Astrocyte (in vitro differentiated cells and primary cell): Measurements from ENCODE around the gene DMKN. TPM values are rescaled to one million over a fixed set of nuclear protein-coding genes. Genes with fewer than 3 reads are reported as not detected.
A peak's percentile ranks its signal among the peaks of the same experiment; 100 is the strongest.

Experiments used
- DNase-seq: peaks from one replicate; pipeline ENCODE4 v3.0.0-alpha.2; 2010; ENCODE audit warnings: low read depth
- FAIRE-seq: peaks from 2 replicates; lab custom pipeline; 2011; peaks lifted over from hg19 to GRCh38; lab: Jason Lieb, UNC
- H2AFZ ChIP-seq: 2 replicates; pipeline ENCODE4 v1.6.0; 2012; ENCODE audit warnings: low read depth, low read length, inconsistent platforms
- H3K27ac ChIP-seq: 2 replicates; pipeline ENCODE4 v1.5.1; 2011; ENCODE audit warnings: low read depth, low read length, inconsistent platforms
- H3K27me3 ChIP-seq: 2 replicates; pipeline ENCODE4 v1.6.0; 2011; ENCODE audit warnings: low read length, inconsistent platforms; ENCODE audit not compliant: insufficient read depth
- H3K36me3 ChIP-seq: 2 replicates; pipeline ENCODE4 v1.5.1; 2011; ENCODE audit warnings: low read length, inconsistent platforms; ENCODE audit not compliant: insufficient read depth
- H3K4me1 ChIP-seq: 2 replicates; pipeline ENCODE4 v1.5.1; 2011; ENCODE audit warnings: low read length, inconsistent platforms; ENCODE audit not compliant: insufficient read depth
- H3K4me2 ChIP-seq: 2 replicates; pipeline ENCODE4 v1.6.0; 2012; ENCODE audit warnings: low read length, inconsistent platforms
- H3K4me3 ChIP-seq: 2 replicates; pipeline ENCODE4 v1.5.1; 2011; ENCODE audit warnings: low read depth, mild to moderate bottlenecking, low read length, inconsistent platforms; ENCODE audit not compliant: insufficient read depth
- H3K79me2 ChIP-seq: 2 replicates; pipeline ENCODE4 v1.6.0; 2012; ENCODE audit warnings: mild to moderate bottlenecking, low read length, inconsistent platforms; ENCODE audit not compliant: insufficient read depth
- H3K9ac ChIP-seq: 2 replicates; pipeline ENCODE4 v1.6.0; 2012; ENCODE audit warnings: mild to moderate bottlenecking, low read length, inconsistent platforms
- H3K9me3 ChIP-seq: 2 replicates; pipeline ENCODE4 v1.5.1; 2012; ENCODE audit warnings: low read depth, mild to moderate bottlenecking, low read length, inconsistent platforms; ENCODE audit not compliant: insufficient read depth
- H4K20me1 ChIP-seq: 2 replicates; pipeline ENCODE4 v1.6.0; 2012; ENCODE audit warnings: low read length, inconsistent platforms; ENCODE audit not compliant: insufficient read depth
- H3K27ac Mint-ChIP-seq: one replicate; pipeline ENCODE4 v1.8.0; 2021; ENCODE audit warnings: mild to moderate bottlenecking, mixed read lengths; ENCODE audit not compliant: unreplicated experiment
- H3K27me3 Mint-ChIP-seq: one replicate; pipeline ENCODE4 v1.8.0; 2021; ENCODE audit warnings: low read depth, mixed read lengths; ENCODE audit not compliant: unreplicated experiment
- H3K36me3 Mint-ChIP-seq: one replicate; pipeline ENCODE4 v1.8.0; 2021; ENCODE audit warnings: low read depth, mixed read lengths; ENCODE audit not compliant: unreplicated experiment
- H3K4me1 Mint-ChIP-seq: one replicate; pipeline ENCODE4 v1.8.0; 2021; ENCODE audit warnings: low read depth, mixed read lengths; ENCODE audit not compliant: unreplicated experiment
- H3K4me3 Mint-ChIP-seq: one replicate; pipeline ENCODE4 v1.8.0; 2021; ENCODE audit warnings: mild to moderate bottlenecking, moderate library complexity, mixed read lengths; ENCODE audit not compliant: unreplicated experiment
- H3K9me3 Mint-ChIP-seq: one replicate; pipeline ENCODE4 v1.8.0; 2021; ENCODE audit warnings: mild to moderate bottlenecking, mixed read lengths; ENCODE audit not compliant: unreplicated experiment
- EZH2 ChIP-seq: IDR thresholded peaks from 2 replicates; pipeline ENCODE4 v1.6.1; 2012; ENCODE audit warnings: mild to moderate bottlenecking, low read length, inconsistent platforms; ENCODE audit not compliant: insufficient read depth
- total RNA-seq: library from RNA; stranded (reverse); gene quantifications from 2 replicates; pipeline ENCODE4 v1.2.1, GENCODE V29; 2021
- TF ChIP-seq, protein P1 (sequence below): IDR thresholded peaks from 2 replicates; pipeline ENCODE4 v1.5.1; 2011; ENCODE audit warnings: low read depth, mild to moderate bottlenecking, inconsistent platforms, low read length, moderate library complexity; ENCODE audit not compliant: insufficient read depth

Gene DMKN
- total RNA-seq, 1 donor from 2014 or later: 56.9 TPM

DNA sequence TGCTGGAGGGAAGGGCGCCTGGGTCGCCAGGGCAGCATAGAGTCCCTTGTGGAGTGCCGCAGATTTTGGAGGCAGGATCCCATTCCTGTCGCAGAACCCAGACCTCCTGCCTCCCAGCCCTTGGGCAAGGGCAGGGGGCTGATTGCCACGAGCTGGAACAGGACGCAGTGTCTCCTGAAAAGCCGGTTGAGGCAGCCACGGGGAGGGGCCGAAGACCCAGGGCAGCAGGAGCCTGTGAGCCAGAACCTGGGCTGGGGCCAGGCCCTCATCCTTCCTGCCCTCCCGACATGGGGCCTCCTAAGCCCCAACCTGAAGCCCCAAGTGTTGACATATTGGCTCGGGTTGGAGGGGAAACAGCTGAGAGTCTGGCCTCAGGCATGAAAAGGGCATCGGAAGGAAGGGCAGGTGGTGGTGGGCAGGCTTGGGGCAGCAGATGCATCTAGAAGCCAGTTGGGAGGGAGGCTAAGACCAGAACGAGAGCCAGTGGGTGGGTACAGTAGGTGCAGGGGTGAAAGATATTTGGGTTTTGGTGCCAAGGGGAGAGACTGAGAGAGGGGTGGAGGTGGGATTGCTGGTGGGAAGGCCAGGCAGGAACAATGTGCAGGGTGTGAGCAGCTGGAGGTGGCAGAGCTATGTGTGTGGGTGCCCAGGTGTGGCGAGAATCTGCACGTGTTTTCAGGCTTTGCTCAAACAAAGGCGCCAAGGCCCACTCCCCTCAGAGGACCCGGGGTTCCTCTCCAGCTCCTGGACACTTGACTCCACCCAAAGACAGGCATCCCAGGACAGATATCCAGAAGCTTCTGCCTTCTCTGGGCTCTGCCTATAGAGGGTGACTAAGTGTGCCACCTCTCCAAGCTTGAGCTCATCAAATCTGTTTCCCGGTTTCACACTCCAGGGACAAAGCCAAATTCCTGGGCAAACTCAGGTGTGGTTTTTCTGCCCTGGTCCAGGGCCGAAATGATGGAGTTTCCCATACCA lies 16.1 kb upstream of the DMKN start:
- H3K27me3 Mint-ChIP-seq: peaks cover 34% of the 10 kb centered on the region

GRCh38 chr19:35528218-35529038 lies 15.0 kb upstream of the DMKN start, which contains the start of gene SBSN:
SBSN (minus strand) TSS chr19:35528311; CDS start chr19:35528281, 30 bp downstream.
- FAIRE-seq (peak; percentile 23), DNase-seq (peak; percentile 29)
- no peaks in the 10 kb centered on the region for H3K36me3 Mint-ChIP-seq
- Histone ChIP-seq H3K27ac (no peak within 1 kb of the TSS), H3K4me3 (no peak within 1 kb of the TSS), H4K20me1 (no peaks in the 10 kb centered on the region), H3K9ac (no peak within 1 kb of the TSS), H3K4me2 (no peak within 1 kb of the TSS), H3K79me2 (no peaks in the 10 kb centered on the region), H3K4me1 (no peaks in the 10 kb centered on the region), H2AFZ (no peak within 1 kb of the TSS), H3K27me3 (peaks cover 18% of the 10 kb centered on the region), H3K36me3 (no peaks in the 10 kb centered on the region), H3K9me3 (no peaks in the 10 kb centered on the region)
- peak within 1 kb of the TSS; percentile 62 for H3K27ac Mint-ChIP-seq
- no peaks in the 10 kb centered on the region for H3K9me3 Mint-ChIP-seq
- TF ChIP-seq EZH2: no peak
- H3K27me3 Mint-ChIP-seq: peaks cover 32% of the 10 kb centered on the region
- no peak within 1 kb of the TSS for H3K4me3 Mint-ChIP-seq
- no peaks in the 10 kb centered on the region for H3K4me1 Mint-ChIP-seq

More for the DNA sequence above, 16.1 kb upstream of the DMKN start:
- Mint-ChIP-seq H3K4me1 (no peaks in the 10 kb centered on the region), H3K9me3 (no peaks in the 10 kb centered on the region), H3K36me3 (no peaks in the 10 kb centered on the region), H3K4me3 (no peak overlapping the region), H3K27ac (no peak overlapping the region)
- Histone ChIP-seq H4K20me1 (no peaks in the 10 kb centered on the region), H3K27ac (no peak overlapping the region), H3K36me3 (no peaks in the 10 kb centered on the region), H2AFZ (no peak overlapping the region), H3K9me3 (no peaks in the 10 kb centered on the region), H3K4me2 (no peak overlapping the region), H3K27me3 (peaks cover 27% of the 10 kb centered on the region), H3K9ac (no peak overlapping the region), H3K4me1 (no peaks in the 10 kb centered on the region), H3K79me2 (no peaks in the 10 kb centered on the region), H3K4me3 (no peak overlapping the region)
- TF ChIP-seq EZH2: no peak
- TF ChIP-seq, protein P1, sequence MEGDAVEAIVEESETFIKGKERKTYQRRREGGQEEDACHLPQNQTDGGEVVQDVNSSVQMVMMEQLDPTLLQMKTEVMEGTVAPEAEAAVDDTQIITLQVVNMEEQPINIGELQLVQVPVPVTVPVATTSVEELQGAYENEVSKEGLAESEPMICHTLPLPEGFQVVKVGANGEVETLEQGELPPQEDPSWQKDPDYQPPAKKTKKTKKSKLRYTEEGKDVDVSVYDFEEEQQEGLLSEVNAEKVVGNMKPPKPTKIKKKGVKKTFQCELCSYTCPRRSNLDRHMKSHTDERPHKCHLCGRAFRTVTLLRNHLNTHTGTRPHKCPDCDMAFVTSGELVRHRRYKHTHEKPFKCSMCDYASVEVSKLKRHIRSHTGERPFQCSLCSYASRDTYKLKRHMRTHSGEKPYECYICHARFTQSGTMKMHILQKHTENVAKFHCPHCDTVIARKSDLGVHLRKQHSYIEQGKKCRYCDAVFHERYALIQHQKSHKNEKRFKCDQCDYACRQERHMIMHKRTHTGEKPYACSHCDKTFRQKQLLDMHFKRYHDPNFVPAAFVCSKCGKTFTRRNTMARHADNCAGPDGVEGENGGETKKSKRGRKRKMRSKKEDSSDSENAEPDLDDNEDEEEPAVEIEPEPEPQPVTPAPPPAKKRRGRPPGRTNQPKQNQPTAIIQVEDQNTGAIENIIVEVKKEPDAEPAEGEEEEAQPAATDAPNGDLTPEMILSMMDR: no peak
- FAIRE-seq: no peak
- no peak for DNase-seq

DNA sequence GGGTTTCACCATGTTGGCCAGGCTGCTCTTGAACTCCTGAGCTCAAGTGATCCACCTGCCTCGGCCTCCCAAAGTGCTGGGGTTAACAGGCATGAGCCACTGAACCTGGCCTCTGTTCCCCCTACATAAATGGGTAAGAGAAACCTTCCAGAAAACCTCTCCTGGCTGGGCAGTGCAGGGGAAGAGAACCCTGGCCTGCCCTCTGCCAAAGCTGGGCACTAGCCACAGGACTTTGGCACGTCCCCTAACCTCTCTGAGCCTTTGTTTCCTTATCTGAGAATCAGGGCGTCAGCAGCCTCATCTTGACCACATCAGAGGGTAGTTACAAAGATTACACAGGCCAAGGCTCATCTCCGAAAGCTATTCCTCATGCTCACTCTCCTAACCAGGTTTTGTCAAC lies 12.4 kb upstream of the DMKN start:
- no peaks in the 10 kb centered on the region for H3K36me3 ChIP-seq
- no peak overlapping the region for H2AFZ ChIP-seq
- peaks cover 27% of the 10 kb centered on the region for H3K27me3 Mint-ChIP-seq
- no peak overlapping the region for H3K4me3 Mint-ChIP-seq
- no peak for FAIRE-seq
- H3K9me3 ChIP-seq: no peaks in the 10 kb centered on the region
- TF ChIP-seq, protein P1: no peak
- no peak for TF ChIP-seq EZH2
- H4K20me1 ChIP-seq: no peaks in the 10 kb centered on the region
- no peak overlapping the region for H3K27ac Mint-ChIP-seq
- no peak overlapping the region for H3K4me3 ChIP-seq
- no peak overlapping the region for H3K9ac ChIP-seq
- no peaks in the 10 kb centered on the region for H3K36me3 Mint-ChIP-seq
- H3K4me2 ChIP-seq: no peak overlapping the region
- DNase-seq: no peak
- peaks cover 2% of the 10 kb centered on the region for H3K27me3 ChIP-seq
- H3K79me2 ChIP-seq: no peaks in the 10 kb centered on the region
- H3K4me1 ChIP-seq: no peaks in the 10 kb centered on the region
- H3K9me3 Mint-ChIP-seq: no peaks in the 10 kb centered on the region
- no peaks in the 10 kb centered on the region for H3K4me1 Mint-ChIP-seq
- H3K27ac ChIP-seq: no peak overlapping the region
